Measurements from ENCODE around the gene TIGD6. TPM values are rescaled to one million over a fixed set of nuclear protein-coding genes. Genes with fewer than 3 reads are reported as not detected.

The TIGD6 gene
- total and polyA plus RNA-seq, 2 experiments from 2014 or later = 1.4 to 2.1 TPM

- H3K27ac Mint-ChIP-seq = no peak overlapping the region
- Histone ChIP-seq H3F3A (replicated peaks; ENCODE audit: low read depth) (no peaks in the 10 kb centered on the region), H3K4me3 (no peak overlapping the region), H3K4me1 (ENCODE audit: insufficient read depth) (no peaks in the 10 kb centered on the region), H3K9me2 (ENCODE audit: insufficient read depth) (no peaks in the 10 kb centered on the region), H3K4me2 (no peak overlapping the region), H3K27ac (ENCODE audit: low read depth) (no peak overlapping the region), H3K36me3 (ENCODE audit: insufficient read depth) (no peaks in the 10 kb centered on the region), H4K20me1 (replicated peaks; ENCODE audit: insufficient read depth) (no peaks in the 10 kb centered on the region), H3K27me3 (ENCODE audit: insufficient read depth) (no peaks in the 10 kb centered on the region), H2AFZ (no peak overlapping the region), H3K79me2 (replicated peaks; ENCODE audit: insufficient read depth) (no peaks in the 10 kb centered on the region)
- ATAC-seq (no peak), DNase-seq (ENCODE audit: low spot score) (no peak)
- no peaks in the 10 kb centered on the region for H3K9me3 Mint-ChIP-seq
- no peaks in the 10 kb centered on the region for H3K4me1 Mint-ChIP-seq
- no peak overlapping the region for H3K4me3 Mint-ChIP-seq
- TF ChIP-seq, protein P1, sequence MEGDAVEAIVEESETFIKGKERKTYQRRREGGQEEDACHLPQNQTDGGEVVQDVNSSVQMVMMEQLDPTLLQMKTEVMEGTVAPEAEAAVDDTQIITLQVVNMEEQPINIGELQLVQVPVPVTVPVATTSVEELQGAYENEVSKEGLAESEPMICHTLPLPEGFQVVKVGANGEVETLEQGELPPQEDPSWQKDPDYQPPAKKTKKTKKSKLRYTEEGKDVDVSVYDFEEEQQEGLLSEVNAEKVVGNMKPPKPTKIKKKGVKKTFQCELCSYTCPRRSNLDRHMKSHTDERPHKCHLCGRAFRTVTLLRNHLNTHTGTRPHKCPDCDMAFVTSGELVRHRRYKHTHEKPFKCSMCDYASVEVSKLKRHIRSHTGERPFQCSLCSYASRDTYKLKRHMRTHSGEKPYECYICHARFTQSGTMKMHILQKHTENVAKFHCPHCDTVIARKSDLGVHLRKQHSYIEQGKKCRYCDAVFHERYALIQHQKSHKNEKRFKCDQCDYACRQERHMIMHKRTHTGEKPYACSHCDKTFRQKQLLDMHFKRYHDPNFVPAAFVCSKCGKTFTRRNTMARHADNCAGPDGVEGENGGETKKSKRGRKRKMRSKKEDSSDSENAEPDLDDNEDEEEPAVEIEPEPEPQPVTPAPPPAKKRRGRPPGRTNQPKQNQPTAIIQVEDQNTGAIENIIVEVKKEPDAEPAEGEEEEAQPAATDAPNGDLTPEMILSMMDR (conservative IDR thresholded peaks at IDR 0.05; ENCODE audit: low read depth in 2 of 2) = no peak
- TF ChIP-seq ZNF114 (CRISPR knock-in tag; IDR thresholded peaks at IDR 0.05) (no peak), EZH2 (IDR thresholded peaks at IDR 0.05; ENCODE audit: low read depth, unreplicated experiment) (no peak), EZH2phosphoT487 (IDR thresholded peaks at IDR 0.05; ENCODE audit: unreplicated experiment) (no peak), ZNF462 (CRISPR knock-in tag; IDR thresholded peaks at IDR 0.05) (no peak), ZNF331 (CRISPR knock-in tag; IDR thresholded peaks at IDR 0.05; ENCODE audit: low read depth) (no peak), POLR2AphosphoS5 (IDR thresholded peaks at IDR 0.05; ENCODE audit: low read depth) (no peak), JUNB (IDR thresholded peaks at IDR 0.05; ENCODE audit: unreplicated experiment) (no peak), STAT1 (IDR thresholded peaks at IDR 0.05; ENCODE audit: unreplicated experiment) (no peak), NANOG (IDR thresholded peaks at IDR 0.05; ENCODE audit: borderline replicate concordance) (no peak)
- TF ChIP-seq, protein P2, sequence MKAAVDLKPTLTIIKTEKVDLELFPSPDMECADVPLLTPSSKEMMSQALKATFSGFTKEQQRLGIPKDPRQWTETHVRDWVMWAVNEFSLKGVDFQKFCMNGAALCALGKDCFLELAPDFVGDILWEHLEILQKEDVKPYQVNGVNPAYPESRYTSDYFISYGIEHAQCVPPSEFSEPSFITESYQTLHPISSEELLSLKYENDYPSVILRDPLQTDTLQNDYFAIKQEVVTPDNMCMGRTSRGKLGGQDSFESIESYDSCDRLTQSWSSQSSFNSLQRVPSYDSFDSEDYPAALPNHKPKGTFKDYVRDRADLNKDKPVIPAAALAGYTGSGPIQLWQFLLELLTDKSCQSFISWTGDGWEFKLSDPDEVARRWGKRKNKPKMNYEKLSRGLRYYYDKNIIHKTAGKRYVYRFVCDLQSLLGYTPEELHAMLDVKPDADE (IDR thresholded peaks at IDR 0.05) = no peak
- TF ChIP-seq, protein P3, sequence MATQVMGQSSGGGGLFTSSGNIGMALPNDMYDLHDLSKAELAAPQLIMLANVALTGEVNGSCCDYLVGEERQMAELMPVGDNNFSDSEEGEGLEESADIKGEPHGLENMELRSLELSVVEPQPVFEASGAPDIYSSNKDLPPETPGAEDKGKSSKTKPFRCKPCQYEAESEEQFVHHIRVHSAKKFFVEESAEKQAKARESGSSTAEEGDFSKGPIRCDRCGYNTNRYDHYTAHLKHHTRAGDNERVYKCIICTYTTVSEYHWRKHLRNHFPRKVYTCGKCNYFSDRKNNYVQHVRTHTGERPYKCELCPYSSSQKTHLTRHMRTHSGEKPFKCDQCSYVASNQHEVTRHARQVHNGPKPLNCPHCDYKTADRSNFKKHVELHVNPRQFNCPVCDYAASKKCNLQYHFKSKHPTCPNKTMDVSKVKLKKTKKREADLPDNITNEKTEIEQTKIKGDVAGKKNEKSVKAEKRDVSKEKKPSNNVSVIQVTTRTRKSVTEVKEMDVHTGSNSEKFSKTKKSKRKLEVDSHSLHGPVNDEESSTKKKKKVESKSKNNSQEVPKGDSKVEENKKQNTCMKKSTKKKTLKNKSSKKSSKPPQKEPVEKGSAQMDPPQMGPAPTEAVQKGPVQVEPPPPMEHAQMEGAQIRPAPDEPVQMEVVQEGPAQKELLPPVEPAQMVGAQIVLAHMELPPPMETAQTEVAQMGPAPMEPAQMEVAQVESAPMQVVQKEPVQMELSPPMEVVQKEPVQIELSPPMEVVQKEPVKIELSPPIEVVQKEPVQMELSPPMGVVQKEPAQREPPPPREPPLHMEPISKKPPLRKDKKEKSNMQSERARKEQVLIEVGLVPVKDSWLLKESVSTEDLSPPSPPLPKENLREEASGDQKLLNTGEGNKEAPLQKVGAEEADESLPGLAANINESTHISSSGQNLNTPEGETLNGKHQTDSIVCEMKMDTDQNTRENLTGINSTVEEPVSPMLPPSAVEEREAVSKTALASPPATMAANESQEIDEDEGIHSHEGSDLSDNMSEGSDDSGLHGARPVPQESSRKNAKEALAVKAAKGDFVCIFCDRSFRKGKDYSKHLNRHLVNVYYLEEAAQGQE (IDR thresholded peaks at IDR 0.05; ENCODE audit: unreplicated experiment) = no peak
- peaks cover 2% of the 10 kb centered on the region for H3K27me3 Mint-ChIP-seq (ENCODE audit: insufficient read depth, low read depth, poor library complexity)
- H3K36me3 Mint-ChIP-seq (ENCODE audit: low read depth) = no peaks in the 10 kb centered on the region
Measured at GRCh38 chr5:149948993-149949392, 51.5 kb downstream of the TIGD6 start.

All from GM23338 (cell line).